H1 (cell line): ENCODE results near the gene ECI2.

ENCODE experiments used
- CHD2 ChIP-seq: IDR thresholded peaks from 2 replicates; pipeline ENCODE4 v1.6.1; 2012; ENCODE audit warnings: low read length, improper control_type of control experiment
- JUN ChIP-seq: IDR thresholded peaks from 2 replicates; pipeline ENCODE4 v1.6.1; 2011; ENCODE audit warnings: low read depth, mild to moderate bottlenecking, improper control_type of control experiment, low read length
- POLR2A ChIP-seq, 2 experiments: IDR thresholded peaks; 1 replicate in 1 of 2; 2 replicates in 1 of 2; pipeline ENCODE4 v1.6.1; 2011; ENCODE audit warnings: low read depth in 2 of 2, low read length in 2 of 2, mild to moderate bottlenecking in 2 of 2; ENCODE audit errors: control extremely low read depth in 1 of 2
- RFX5 ChIP-seq: IDR thresholded peaks from 2 replicates; pipeline ENCODE4 v1.6.1; 2011; ENCODE audit warnings: low read depth, low read length, improper control_type of control experiment, borderline replicate concordance
- TAF1 ChIP-seq: IDR thresholded peaks from 2 replicates; pipeline ENCODE4 v1.6.1; 2011; ENCODE audit warnings: mild to moderate bottlenecking, low read depth, low read length

DNA sequence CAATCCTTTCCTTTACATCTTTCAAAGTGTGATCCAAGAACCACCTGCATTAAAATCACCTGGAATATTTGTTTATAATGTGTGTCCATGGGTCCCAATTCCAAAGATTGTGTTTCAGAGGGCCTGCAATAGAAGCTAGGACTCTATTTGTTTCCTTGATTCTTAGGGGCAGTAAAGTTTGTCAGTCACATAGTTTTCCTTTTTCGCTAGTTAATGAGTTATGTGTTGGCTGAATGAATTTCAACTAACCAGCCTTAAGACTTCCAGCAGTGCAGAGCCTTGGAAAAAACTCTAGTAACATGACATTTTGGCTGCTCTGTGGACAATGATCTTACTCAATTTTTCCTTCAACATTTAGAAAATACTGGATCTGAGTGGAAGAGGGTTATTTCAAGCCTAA, 67.7 kb downstream of the ECI2 start:
- TF ChIP-seq POLR2A (IDR thresholded peaks at IDR 0.05; ENCODE audit: control extremely low read depth in 1 of 2, low read depth in 2 of 2, low read length in 2 of 2), result no peak
- no peak for TF ChIP-seq TAF1
- TF ChIP-seq JUN, result no peak
- no peak for TF ChIP-seq CHD2
- no peak for TF ChIP-seq RFX5
